Activated CD4-positive, CD25-positive, alpha-beta regulatory T cell treated with anti-CD3 and anti-CD28 coated beads, Interleukin-2, amount 50 U/mL, for 24 hours (primary cell): ENCODE results near the gene OSBPL9.

Experiments used
- ATAC-seq, 2 donors: fragments of 150-1000 bp; cut with Tn5 transposase; one replicate each; pipeline ENCODE4 v1.10.0; 2021; ENCODE audit warnings: mild to moderate bottlenecking in 1 of 2, moderate library complexity in 1 of 2

The OSBPL9 gene

DNA sequence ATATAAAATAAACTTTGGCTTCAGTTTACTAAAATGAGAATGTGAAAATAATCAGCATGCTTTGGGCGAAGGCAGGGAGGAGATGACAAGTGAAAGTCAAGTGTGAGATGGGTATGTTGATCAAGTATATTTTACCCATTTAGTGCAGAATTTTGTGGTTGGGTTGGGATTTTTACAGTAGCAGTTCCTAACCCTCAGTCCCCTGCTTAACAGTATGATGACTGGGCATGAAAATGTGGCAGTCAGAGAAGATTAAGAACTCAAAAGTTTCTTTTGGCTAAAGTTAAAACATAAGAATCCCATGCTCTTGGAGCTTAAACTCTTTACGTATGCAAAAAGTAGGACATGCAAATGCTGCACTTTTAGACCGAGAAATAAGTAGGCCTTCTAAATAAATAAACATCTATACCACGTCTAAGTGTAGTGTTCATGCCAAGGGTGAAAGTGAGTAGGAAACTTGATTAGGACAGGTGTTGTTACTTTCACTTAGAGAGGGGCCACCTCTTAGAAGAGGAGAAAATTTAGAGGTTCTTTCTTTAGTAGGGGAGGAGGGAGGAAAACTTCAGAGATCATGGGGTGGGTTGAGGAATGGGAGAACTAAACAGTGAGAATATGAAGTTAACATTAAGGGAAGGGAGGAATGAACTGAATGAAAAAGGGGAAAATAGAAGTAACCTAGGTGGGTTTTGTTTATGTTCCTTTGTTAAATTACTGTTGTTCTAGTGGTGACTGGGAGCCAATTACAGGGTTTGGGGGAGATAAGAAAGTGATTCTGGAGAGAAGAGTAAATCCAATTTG, 127.8 kb downstream of the OSBPL9 start:
- no peak for ATAC-seq

DNA sequence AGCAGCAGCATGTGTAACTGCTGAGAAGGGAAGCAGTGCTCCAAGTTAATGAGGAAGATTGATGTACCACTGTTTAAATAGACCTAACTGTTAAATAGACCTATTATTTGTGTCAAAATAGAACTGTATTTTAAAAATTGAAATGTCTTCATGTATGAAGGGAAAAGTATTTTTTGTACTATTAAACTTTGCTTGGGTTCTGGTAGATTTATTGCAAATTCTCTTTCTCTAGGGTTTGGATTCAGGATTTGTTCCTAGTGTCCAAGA, 128.3 kb downstream of the OSBPL9 start:
- ATAC-seq = no peak

DNA sequence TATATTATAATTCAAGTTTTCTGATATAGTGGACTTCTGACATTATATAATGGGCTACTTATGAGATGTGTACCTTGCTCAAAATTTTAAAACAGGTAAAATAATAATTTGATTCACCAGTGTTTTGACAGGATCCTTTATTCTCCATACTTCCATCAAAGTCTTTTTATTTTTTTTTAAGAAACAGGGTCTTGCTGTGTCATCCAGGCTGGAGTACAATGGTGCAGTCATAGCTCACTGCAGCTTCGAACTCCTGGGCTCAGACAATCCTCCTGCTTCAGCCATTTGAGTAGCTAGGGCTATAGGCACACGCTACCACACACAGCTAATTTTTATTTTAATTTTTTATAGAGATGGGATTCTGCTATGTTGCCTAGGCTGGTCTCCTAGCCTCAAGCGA, 132.3 kb downstream of the OSBPL9 start:
- ATAC-seq = no peak

DNA sequence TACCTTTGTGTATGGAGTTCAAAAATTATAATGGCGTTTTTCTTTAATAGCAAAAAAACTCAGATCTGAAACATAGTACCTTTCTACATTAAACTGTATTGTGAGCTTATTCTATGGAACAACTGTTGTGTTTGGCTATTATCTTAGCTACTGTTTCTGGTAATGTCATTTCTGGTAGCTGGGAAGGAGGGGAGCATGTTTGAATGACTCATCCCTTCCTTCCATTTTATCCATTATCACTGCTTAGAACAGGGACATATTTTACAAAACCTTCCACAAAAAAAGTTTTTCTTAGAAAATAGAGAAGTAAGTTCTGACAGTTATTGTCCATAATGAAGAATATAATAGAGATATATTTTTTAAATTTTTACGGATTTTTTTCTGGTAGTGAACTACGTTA, 133.3 kb downstream of the OSBPL9 start:
- ATAC-seq = no peak

DNA sequence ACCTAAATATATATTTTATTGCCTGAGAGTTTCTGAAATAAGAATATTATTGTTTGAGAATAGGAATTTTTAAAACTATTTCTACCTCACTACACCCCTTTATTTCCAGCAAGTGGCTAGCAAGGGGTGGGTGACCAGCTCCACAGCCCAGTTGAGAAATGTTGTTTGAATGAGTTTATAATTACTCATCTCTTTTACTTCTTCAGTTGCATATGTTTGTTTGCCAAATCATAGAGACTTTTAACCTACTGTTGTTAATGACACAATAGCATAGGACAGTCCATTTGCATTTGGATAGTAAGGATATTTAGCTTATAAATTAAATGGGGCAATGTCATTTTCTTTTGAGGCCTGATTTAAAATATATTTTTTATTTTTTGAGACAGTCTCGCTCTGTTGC, 133.8 kb downstream of the OSBPL9 start:
- ATAC-seq = no peak

DNA sequence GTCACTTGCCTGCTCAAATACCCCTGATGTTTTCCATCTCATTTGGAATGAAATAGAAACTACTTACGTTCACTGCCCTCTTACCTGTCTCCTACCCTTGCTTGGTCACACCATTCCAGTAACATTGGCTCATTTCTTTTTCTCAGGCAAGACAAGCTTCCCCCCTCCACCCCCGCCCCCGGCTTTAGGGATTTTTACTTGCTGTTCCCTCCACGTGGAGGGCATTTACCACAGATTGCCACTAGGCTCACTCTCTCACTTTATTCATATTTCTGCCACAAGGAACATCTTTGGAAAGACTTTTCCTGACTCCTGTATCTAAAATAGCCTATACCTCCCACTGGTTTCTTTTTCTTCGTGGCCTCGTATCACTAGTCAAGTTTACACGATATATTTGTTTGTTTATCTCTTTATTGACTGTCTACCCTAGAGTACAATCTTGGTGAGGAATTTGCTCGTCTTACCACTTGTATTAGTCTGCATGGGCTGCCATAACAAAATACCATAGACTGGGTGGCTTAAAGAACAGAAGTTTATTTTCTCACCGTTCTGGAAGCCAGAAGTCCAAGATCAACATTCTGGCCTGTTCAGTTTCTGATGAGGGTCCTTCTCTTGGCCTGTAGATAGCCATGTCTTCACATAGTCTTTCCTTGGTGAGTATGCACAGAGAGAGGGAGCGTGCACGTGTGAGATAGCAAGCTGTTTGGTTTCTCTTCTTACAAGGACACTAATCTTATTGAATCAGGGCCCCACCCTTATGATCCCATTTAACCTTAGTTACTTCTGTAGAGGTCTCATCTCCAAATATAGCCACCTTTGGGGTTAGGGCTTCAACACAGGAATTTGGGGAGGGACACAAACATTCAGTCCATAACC, 135.4 kb downstream of the OSBPL9 start:
- ATAC-seq = no peak

DNA sequence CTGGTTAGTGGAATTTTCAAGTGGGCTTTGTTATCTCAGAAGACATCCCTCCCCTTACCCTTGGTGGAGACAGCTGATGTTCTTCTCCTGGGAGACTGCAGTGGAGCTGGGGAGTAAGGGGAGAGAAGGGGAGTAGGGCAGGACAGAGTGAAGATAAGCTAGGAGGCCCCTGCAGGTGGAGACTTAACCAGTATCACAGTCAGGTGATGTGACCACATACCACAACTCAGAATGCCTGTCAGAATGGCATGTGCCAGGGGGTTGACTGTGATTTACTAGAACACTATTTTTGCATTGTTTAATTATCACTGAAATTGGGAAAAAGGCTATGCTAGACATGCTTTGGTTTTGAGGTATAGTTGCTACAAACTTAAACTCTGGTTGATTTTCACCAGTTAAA, 137.1 kb downstream of the OSBPL9 start:
- ATAC-seq = no peak

DNA sequence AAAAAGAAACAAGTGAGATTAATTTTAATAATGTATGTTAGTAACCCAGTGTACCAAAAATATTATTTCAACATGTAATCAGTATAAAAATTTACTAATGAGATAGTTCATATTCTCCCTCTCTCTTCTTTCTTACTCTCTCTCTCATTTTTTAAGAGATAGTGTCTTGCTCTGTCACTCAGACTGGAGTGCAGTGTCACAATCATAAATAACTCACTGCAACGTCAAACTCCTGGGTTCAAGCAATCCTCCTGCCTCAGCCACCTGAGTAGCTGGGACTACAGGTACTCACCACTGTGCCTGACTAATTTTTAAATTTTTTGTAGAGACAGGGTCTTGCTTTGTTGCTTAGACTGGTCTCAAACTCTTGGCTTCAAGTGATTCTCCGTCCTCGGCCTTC, 137.8 kb downstream of the OSBPL9 start:
- ATAC-seq = no peak

DNA sequence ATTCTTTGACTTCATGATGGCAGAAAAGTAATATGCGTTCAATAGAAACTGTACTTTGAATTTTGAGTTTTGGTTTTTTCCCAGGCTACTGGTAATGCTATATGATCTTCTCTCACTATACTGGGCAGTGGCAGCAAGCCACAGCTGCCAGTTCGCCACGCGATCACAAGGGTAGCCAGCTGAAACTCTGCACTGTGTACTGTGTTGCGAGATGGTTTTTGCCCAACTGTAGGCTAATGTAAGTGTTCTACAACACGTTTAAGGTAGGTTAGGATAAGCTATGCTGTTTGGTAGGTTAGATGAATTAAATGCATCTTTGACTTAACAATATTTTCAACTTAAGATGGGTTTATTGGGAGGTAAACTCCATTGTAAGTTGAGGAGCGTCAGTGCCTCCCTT, 138.5 kb downstream of the OSBPL9 start:
- ATAC-seq = no peak

DNA sequence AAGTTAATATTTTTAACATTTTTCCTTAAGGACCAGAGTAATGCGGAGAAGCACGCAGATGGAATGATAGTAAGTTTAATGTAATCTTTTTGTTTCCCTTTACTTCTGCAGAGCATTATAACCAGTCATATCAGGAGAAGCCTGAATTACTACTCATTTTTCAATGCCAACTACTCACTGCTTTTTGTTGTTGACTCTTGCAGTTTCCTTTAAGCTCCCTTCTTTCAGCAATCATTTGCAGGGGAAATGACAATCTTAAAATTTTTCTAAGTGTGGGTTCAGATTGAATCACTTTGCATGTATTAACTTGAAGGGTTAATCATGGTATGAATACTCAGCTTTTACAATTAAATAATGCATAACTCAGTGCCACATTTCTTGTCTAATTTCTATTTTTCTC, 139.4 kb downstream of the OSBPL9 start:
- ATAC-seq = peak; percentile 28 to 51

DNA sequence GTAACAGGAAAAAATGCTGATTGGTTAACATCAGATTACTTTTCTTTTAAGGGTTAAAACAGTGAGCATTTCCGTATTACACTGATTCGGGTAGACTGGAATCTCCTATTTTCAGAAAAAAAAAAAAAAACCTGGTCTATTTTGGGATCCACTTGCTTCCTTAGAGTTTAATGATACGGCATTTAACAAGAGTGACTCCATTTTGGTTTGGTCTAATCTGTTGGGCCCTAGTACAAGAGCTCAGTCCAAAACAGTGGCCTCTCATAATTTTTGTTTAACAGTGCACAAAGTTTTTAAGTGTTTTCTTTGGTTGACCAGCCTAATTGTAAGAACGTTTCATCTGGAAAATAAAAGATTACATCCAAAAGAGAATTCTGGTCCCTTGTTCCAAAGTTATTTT, 141.4 kb downstream of the OSBPL9 start:
- ATAC-seq = no peak

DNA sequence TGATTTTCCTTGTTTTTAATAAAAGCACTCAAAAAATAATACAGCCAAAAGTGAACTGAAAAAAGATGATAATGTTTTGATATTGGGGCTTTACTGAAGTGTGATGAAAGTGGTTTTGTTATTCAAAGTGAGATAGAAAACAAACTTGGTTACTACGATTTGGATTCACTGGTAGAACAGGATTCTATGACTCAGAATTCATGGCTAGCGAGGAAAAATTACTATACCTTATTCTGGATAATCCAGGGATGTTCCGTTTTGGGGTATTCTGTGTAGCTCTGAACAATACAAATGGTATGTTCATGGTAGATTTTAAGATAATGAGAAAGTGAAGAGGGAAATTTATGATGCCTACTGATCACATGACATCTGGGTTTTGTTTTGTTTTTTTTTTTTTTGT, 144.0 kb downstream of the OSBPL9 start:
- no peak for ATAC-seq

DNA sequence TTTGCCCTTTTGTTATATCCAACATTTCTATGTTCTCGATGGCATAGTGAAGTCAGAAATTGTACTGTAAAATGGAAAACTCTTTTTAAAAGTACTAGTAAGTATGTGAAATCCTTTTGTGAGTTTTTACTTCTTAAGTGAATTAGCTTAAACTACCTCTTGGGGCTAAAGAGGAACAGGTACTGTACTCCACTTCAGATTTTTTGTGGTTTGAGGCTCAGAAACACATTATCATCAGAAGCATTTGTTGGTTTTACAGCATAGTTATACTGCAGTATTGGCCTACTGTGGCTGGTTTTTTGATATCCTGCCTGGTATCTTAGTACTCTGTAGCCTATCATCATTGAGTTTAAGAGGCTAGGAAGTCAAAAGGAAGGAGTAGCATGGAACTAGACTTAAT, 144.5 kb downstream of the OSBPL9 start:
- ATAC-seq = no peak

DNA sequence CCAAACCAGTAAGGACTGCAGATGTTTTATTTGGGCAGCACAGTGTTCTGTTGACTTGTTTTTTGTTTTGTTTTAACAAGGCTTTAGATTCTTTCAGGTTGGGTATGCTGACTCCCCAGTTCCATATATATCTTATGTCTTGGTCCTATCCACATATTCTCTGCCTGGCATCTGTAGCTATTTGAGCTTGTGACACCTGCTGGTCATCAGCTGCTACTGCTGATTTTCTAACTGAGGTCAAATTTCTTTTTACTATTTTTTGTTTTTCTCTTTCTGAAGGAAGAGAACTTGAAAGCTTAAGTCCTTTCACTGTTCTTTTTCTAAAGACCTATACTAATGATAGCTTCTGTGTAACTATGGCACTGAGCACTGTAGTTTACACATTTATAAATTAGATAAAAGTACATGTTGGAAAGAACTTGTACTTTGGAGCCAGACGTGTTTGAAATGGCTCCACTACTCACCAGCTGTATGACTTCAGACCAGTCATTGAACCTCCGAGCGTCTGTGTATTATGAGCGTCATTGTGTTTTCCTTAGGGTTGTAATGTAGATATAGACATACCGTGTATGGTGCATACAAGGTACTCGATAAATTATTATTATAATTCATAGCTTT, 152.2 kb downstream of the OSBPL9 start:
- ATAC-seq = no peak

DNA sequence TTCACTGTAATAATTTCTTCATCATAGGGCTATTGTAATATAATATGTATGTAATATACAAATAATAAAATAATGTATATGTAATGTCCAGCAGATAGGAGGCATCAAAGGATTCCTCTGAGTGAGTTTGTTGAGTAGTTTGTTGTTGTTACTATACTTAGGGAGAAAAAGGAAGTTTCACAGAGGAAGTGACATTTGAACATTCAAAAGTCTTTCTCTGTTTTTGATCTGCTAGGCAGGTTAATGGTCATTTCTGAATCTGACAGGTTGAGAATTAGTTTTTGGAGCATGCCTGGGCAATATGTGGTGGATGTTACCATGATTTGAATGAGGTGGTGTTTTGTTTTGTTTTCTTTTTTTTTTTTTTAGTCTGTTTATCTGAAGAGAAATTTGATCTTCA, 159.5 kb downstream of the OSBPL9 start:
- ATAC-seq = no peak

DNA sequence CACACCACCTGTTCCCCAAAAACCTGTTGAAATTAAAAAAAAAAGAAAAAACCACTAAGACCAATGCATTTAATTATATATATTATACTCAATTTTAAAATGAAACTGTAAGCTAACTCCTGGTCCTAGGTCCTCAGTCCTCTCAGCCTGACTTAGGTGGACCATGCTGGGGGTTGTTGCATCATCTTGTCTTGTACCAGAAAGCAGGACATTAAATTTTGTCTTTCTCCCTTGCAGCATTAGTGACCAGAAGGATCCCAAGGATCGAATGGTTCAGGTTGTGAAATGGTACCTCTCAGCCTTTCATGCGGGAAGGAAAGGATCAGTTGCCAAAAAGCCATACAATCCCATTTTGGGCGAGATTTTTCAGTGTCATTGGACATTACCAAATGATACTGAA, 164.0 kb downstream of the OSBPL9 start:
- ATAC-seq = no peak

DNA sequence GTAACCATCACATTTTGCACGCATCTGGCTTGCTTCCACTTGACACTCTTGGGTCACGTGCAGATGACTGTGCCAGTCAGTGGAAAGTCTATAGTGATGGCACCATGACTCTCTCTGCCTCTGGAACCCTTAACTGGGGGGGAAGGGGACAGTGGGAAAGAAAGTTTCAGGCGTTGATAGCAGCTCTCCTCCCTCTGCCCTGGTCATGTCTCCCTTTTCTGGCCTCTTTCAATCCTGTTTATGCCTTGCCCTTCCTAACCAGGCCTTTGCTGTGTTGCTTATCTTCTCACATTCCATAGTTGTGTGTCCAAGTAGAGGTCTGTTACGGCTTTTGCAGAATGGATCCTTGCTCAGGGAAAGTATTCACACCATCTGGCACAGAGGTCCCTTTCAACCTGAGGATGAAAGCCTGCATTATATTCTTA, 168.1 kb downstream of the OSBPL9 start:
- ATAC-seq = no peak

DNA sequence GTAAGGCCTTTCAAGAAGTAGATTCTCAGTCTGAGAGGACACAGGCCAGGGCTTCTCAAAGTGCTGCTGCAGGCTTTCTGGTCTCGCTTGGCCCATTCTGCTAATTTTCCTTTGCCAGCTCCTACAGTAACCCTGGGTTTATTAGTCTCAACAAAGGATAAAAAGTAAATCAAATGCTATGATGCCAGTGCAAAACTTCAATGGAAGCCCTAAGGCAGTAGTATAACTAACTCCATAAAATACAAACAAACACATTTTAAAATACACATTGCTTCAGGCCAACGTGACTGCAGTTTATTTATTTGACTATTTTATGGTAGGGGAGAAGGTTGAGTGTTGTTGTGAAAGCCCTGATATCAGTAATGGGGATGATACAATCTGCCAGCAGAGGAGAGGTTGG, 172.0 kb downstream of the OSBPL9 start:
- ATAC-seq = no peak

DNA sequence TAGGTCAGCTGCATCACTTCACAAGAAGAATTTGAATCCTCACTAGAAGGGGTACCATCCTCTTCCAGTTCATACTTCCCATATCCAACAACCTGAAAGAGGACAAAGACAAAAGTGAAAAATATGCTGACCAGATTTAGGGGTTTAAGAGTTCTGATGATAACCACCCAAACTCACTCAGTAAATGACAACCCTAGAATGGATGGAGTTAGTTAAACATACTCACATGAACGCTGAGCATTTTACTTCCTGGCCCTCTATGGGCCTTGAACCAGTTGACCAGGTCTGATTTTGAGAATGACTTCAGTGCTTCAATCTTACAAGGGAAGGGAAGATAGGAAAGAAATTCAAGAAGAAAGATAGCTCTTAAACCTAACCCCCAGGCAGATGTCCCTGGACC, 172.4 kb downstream of the OSBPL9 start:
- ATAC-seq = no peak

DNA sequence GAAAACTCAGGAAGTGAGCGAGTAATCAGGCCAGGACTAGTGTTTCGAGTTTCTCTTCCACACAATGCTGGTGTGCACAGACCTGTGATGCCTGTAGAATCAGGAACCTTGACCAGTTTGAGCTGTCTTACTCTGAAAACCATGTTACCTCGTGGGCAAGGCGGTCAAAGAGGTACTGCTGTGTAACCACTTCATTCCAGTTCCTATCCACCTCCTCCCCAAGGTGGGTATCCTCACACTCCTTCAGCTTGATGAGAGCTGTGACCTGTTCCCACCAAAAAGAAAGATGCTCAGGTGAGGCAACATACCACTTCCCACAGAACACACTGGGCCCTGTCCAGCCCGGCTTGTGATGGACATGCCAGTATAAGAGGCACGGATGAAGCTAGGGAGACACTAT, 173.5 kb downstream of the OSBPL9 start:
- ATAC-seq = no peak

DNA sequence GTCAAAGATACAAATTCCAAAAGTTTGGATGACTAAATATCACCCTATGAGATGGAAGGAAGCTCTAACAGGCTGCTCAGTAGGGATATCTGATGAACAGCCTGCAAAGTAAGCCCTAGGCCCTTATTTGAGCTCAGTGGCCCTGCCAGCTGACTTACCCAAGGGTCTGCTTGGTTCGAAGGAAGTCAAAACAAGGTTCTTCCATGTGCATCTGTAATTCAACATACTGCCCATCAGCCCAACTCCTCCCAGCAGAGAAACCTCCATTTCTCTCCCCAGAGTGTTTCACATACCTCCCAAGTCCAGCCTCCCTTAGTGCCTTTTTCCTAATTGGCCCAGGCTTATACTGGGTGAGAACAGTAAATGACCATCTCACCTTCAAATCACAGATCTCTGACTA, 175.0 kb downstream of the OSBPL9 start:
- no peak for ATAC-seq

DNA sequence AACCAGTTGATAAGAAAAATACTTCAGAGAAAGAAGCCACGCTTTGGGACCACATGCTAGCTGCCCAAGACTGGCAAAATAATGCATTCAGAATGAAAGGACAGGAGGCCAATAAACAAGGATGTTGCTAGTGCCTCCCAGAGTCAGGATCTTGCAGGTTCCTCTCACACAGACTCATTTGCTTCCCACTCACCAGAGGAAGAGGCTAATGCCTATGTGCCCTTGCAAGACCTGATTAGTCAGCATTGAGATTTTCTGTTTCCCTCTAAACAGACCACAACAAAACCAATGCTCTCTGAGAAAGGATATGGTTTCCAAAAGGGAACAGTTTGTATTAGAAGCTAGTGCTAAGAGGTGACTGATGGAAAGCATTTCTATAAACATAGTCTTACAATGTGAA, 176.0 kb downstream of the OSBPL9 start:
- peak in 1 of 2 donors; percentile 28 for ATAC-seq

DNA sequence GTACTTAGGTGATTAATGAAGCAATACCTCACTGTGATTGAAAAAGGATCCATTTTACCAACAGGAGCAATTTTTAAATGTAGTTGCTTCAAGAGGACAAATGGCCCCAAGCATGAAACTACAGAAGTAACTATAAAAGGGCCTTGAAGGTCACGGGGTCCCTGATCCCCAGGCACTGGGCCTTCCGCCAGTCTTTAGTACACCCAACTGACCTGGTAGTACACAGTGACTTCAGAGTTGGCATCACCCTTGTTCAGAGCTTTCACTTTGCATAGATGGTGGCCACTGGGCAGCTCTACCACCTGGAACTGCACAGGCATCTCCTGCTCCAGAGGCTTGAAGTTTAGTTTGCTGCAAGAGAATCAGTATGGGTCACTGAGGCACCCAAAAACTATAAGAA, 177.4 kb downstream of the OSBPL9 start:
- ATAC-seq = no peak

DNA sequence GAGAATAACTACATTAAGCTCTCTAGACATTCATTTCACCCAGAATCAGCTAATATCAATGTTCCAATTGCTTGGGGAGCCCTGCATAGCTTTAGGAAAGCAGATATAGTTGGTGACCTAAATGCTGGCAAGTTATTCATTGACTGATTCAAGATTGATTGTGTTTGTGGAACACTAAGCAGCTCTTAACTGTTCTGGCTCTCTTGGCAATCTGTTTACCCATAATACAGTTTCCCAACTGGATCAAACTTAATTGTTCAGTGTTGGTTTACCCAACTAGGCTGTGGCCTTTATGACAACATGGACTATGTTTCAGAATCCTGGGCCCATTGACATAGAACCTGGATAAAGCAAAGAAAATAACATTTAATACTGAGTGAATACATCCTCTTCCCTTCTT, 178.0 kb downstream of the OSBPL9 start:
- no peak for ATAC-seq
